ENCODE data around the gene PPP6R2. TPM values are rescaled to one million over a fixed set of nuclear protein-coding genes. Genes with fewer than 3 reads are reported as not detected.

The PPP6R2 gene
- total RNA-seq, 1 donor from 2014 or later = 57.3 TPM

- DNase-seq (ENCODE audit: low read depth) = no peak
Observed at GRCh38 chr22:50305393-50305922, 37.7 kb upstream of the PPP6R2 start.

DNA sequence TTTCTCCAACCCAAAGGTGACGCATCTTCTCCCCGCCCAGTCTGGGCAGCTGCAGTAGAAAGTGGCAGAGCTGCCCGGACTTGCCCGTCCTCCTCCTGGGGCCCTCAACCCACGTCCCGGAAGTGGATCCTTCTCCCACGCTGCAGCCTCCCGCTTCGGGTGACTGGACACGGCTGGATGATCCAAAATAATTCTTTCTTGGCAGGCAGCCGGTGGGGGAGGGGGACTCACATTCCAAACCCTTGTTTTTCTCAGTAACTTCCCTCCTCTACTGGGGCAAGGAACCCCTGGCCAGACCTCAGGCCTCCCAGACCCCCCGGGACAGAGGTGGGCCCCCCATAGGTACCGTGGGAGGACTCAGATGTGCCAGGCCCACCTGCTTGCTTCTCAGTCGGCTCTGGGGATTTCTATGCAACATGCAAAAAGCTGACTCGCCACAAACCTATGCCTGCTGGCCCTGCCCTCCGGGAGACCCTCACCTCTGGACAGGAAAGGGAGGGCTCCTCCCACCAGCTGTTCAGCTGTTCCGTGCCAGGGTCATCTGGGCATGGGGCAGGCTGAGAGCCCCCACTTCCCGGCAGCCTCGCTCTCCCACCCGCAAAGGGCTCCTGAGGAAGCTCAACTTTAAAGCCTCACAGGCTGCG lies 37.1 kb upstream of the PPP6R2 start:
- DNase-seq (ENCODE audit: low read depth) = peak; percentile 94

- no peak for DNase-seq (ENCODE audit: low read depth)
Observed at GRCh38 chr22:50306753-50307749, 36.1 kb upstream of the PPP6R2 start, which contains the start of gene PLXNB2. TSS of gene PLXNB2 (minus strand) at chr22:50307646. CDS start at chr22:50290584, 17,062 bp downstream.

GRCh38 chr22:50307890-50308596 lies 35.1 kb upstream of the PPP6R2 start:
- DNase-seq (ENCODE audit: low read depth) = no peak

DNA sequence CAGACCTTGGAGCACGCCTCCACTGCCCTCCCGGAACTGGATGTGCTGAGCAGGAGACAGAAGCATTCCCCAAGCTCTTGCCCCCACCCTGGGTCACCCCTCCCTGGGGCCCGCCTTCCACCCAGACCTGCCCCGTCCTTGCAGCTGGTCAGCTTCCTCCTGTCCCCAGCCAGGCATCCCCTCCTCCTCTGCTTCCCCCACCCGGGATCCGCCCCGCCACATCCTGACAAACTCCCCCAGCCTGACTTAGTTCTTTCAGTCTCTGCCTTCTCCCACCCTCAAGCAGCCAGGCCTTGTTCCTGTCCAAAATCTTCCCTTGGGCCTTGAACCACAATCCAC lies 34.6 kb upstream of the PPP6R2 start:
- no peak for DNase-seq (ENCODE audit: low read depth)

- no peak for DNase-seq (ENCODE audit: low read depth)
Observed at GRCh38 chr22:50308986-50309600, 34.0 kb upstream of the PPP6R2 start.

- DNase-seq (ENCODE audit: low read depth) = no peak
Observed at GRCh38 chr22:50309601-50309991, 33.5 kb upstream of the PPP6R2 start.

- DNase-seq (ENCODE audit: low read depth) = no peak
Observed at GRCh38 chr22:50310031-50310722, 33.0 kb upstream of the PPP6R2 start.

DNA sequence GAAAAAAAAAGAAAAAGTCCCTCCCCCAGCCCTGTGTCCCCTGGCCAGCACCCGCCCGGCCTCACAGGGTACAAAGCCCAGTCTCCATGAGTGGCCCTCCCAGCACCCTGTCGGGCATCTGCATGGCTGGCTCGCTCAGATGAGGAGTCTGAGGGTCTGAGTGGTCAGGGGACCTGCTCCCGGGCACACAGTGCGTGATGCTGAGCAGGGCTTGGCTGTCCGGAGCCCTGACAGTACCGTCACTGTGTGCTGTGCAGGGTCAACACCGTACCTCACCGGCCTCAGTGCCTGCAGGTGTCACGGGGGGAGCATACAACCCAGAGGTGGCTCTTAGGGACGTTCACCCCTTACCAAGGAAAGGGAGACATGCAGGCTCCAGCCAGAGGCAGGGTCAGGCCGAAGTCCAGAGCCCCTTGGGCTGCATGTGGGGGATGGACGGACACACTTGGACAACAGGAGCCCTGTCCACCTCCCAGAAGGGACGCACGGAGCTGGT lies 32.1 kb upstream of the PPP6R2 start:
- no peak for DNase-seq (ENCODE audit: low read depth)

- DNase-seq (ENCODE audit: low read depth) = no peak
Observed at GRCh38 chr22:50311606-50312351, 31.3 kb upstream of the PPP6R2 start.

DNA sequence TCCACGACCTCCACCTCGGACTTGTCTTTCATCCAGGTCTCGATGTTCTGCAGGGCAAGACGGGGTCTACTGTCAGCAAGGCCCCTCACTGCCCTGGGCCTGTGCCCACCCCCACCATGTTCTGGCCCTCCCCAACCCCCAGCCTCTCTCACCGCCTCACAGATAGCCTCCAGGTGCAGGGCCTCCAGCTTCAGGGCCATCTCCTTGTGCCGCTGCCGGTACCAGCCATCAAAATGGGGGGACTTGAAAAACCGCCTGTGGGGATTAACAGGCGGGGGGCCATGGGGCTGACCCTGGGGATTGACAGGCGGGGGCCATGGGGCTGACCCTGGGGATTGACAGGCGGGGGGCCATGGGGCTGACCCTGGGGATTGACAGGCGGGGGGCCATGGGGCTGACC lies 30.8 kb upstream of the PPP6R2 start:
- DNase-seq (ENCODE audit: low read depth) = no peak

DNA sequence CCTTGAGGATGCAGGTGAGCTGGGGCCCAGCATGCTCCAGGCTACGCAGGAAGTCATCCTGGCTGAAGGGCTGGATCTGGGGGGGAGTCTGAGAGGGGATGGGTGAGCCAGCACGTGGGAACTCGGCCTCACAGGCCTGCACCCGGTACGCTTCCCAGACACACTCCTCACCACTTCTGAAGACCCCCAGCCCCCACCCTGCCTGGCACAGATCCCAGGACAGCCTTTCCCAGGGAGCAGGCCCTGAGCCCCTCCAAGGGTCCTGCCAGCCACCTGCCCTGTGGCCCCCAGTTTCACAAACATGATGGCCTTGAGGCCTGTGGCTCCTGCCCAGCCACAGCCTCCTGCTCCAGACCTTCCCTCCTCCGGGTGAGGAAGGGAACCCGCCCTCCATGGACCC lies 30.1 kb upstream of the PPP6R2 start:
- DNase-seq (ENCODE audit: low read depth) = no peak

DNA sequence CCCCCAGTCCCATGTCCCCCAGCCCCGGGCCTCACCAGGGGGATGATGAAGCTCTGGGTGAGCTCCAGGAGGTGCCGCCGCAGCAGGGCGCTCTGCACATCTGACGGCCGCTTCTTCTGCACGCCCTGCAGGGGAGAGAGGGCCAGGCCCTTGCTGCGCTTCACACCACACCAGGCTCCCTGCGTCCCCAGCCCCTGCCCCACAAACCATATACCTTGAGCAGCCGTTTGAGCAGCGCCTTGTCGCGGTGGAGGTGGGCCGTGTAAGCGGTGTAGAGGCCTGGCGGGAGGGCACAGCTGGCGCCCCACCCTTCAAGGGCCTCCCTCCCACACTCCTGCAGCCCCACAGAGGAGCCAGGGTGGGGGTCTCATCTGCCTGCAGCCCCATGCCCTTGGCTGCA lies 29.5 kb upstream of the PPP6R2 start:
- DNase-seq (ENCODE audit: low read depth) = no peak

DNA sequence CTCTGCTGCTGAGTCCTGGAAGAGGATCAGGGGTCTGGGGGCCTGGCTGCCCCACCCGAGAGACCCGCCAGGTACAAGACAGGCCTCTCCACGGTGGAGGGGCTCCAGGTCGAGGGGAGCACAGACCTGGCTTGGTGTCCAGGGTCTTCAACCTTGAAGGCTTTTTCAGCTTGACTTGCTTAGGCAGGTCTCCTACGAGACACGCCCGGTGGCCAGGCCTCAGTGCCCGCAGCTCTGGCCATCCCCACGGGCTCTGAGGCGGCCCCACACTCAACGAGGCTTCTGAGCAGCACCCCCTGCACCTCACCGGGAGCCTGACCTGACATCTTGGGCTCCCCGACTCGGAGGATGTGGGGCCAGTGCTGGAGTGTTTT lies 29.1 kb upstream of the PPP6R2 start:
- no peak for DNase-seq (ENCODE audit: low read depth)

DNA sequence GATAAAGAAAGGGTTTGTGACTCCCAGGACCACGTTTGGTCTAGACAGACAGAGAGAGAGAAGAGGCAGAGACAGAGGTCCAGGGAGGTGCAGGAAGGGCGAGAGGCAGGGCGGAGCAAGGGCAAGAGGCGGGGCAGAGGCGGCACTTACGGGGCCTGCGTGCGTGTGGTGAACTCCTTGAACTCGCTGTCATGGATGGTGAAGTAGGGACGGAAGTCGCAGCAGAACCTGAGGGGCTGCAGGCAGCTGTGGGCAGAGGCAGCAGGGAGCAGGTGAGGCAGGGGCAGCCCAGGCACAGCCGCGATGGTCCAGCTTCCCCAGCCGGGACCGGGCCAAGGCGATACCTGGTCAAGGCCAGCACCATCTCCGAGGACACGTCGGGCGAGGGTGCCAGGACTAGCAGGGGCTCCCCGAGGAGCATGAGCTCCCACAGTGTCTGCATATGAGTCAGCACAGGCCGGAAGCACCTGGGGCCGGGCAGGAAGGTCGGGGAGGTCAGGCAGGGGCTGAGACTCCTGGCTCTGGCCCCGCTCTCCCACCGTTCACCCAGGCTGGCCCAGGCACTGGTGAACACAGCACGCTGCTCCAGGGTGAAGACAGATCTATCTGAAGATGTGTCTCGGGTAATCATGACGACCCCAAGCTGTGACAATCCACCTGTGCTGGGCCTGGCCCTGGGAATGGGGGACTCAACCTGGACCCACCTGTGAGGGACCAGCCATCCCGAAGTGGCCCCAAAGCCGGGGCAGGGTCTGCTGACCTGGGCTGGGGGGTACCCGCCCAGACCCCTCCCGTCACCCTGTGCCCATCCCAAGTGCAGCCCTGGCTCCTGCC lies 28.5 kb upstream of the PPP6R2 start:
- no peak for DNase-seq (ENCODE audit: low read depth)

- DNase-seq (ENCODE audit: low read depth) = no peak
Observed at GRCh38 chr22:50315289-50316113, 27.6 kb upstream of the PPP6R2 start.

- no peak for DNase-seq (ENCODE audit: low read depth)
Observed at GRCh38 chr22:50316114-50317065, 26.7 kb upstream of the PPP6R2 start.

Data from renal cortical epithelial cell (primary cell).